MM.1S (cell line): ENCODE data around the gene ADH1A.

Source experiments
- DNase-seq: peaks from one replicate; pipeline ENCODE4 v3.0.0-alpha.2; 2015
- H2AFZ ChIP-seq: fragments of 300-600 bp; sonication (generic); 2 replicates; pipeline ENCODE4 v1.6.0; 2016; ENCODE audit warnings: antibody characterized with exemption, low read length
- H3F3A ChIP-seq: fragments of 300-600 bp; sonication (generic); 2 replicates; pipeline ENCODE4 v1.6.1; 2016; ENCODE audit warnings: mild to moderate bottlenecking, antibody characterized with exemption, low read length, moderate library complexity, mixed read lengths; ENCODE audit not compliant: insufficient read depth
- H3K27ac ChIP-seq: fragments of 300-600 bp; sonication (generic); 2 replicates; pipeline ENCODE4 v1.5.1; 2016; ENCODE audit warnings: mild to moderate bottlenecking, low read length
- H3K27me3 ChIP-seq: fragments of 300-600 bp; sonication (generic); replicated peaks from 2 replicates; pipeline ENCODE4 v1.6.0; 2016; ENCODE audit warnings: low read length; ENCODE audit not compliant: insufficient read depth
- H3K36me3 ChIP-seq: fragments of 300-600 bp; sonication (generic); replicated peaks from 2 replicates; pipeline ENCODE4 v1.6.1; 2016; ENCODE audit warnings: mild to moderate bottlenecking, low read length, mixed read lengths; ENCODE audit not compliant: insufficient read depth
- H3K4me1 ChIP-seq: fragments of 300-600 bp; sonication (generic); 2 replicates; pipeline ENCODE4 v1.6.1; 2016; ENCODE audit warnings: low read length, mixed read lengths
- H3K4me2 ChIP-seq: fragments of 300-600 bp; sonication (generic); 2 replicates; pipeline ENCODE4 v1.6.0; 2016; ENCODE audit warnings: low read depth, low read length
- H3K4me3 ChIP-seq: fragments of 300-600 bp; sonication (generic); 2 replicates; pipeline ENCODE4 v1.5.1; 2016; ENCODE audit warnings: low read length, mixed read lengths
- H3K79me2 ChIP-seq: fragments of 300-600 bp; sonication (generic); 2 replicates; pipeline ENCODE4 v1.6.1; 2016; ENCODE audit warnings: mixed run types, low read length, mixed read lengths
- H3K9ac ChIP-seq: fragments of 300-600 bp; sonication (generic); 2 replicates; pipeline ENCODE4 v1.6.1; 2016; ENCODE audit warnings: low read length, mixed read lengths
- H3K9me2 ChIP-seq: fragments of 300-600 bp; sonication (generic); replicated peaks from 2 replicates; pipeline ENCODE4 v1.6.1; 2016; ENCODE audit warnings: mild to moderate bottlenecking, low read length, mixed read lengths; ENCODE audit not compliant: insufficient read depth
- H3K9me3 ChIP-seq: fragments of 300-600 bp; sonication (generic); replicated peaks from 2 replicates; pipeline ENCODE4 v1.6.1; 2016; ENCODE audit warnings: mild to moderate bottlenecking, low read length, mixed read lengths; ENCODE audit not compliant: insufficient read depth
- H4K20me1 ChIP-seq: fragments of 300-600 bp; sonication (generic); 2 replicates; pipeline ENCODE4 v1.6.1; 2016; ENCODE audit warnings: mild to moderate bottlenecking, low read length, moderate library complexity, mixed read lengths; ENCODE audit not compliant: insufficient read depth
- EZH2 ChIP-seq: fragments of 300-600 bp; sonication (generic); optimal IDR thresholded peaks from 2 replicates; pipeline ENCODE3; 2017; ENCODE audit warnings: low read depth, mild to moderate bottlenecking, antibody characterized with exemption, low read length, mixed read lengths
- EZH2phosphoT487 ChIP-seq: fragments of 300-600 bp; sonication (generic); IDR thresholded peaks from 2 replicates; pipeline ENCODE4 v1.6.1; 2018; ENCODE audit warnings: antibody characterized with exemption, low read length
- TF ChIP-seq, protein P1 (sequence below): fragments of 300-600 bp; sonication (generic); IDR thresholded peaks from 2 replicates; pipeline ENCODE4 v1.5.1; 2016; ENCODE audit warnings: antibody characterized with exemption, low read length, mixed read lengths

ADH1A gene

DNA sequence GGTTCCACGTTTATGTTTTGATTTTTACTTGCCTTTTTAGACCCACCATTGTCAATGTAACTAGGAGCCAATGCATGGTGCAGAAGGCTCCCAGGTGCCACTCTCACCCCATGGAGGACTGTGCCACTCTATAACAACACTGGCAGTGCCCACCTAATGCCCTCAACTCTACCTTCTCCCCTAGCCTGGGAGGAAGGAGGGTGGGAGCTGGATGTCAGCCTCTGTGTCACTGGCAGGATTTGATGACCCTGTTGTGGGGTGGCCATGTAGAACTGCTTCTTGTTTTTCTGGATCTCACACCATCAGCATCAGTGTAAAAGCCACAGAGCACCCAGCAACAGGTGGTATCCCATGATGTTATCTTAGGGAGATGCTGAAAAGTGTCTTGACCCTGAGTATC, 44.1 kb upstream of the ADH1A start:
- no peak for DNase-seq

DNA sequence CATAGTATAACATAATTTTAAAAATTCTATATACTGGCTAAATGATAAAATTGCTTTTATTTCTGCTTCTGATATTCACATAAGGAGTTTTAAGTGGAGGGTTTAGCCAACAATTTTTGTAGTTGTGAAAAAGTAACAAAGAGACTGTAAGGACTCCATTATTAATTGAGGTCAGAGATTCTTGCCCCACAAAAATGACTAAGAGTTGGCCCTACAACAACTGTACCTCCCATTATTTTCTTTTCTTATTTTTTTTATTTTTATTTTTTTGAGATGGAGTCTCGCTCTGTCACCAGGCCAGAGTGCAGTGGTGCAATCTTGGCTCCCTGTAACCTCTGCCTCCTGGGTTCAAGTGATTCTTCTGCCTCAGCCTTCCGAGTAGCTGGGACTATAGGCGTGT, 39.9 kb upstream of the ADH1A start:
- TF ChIP-seq EZH2phosphoT487 (no peak), EZH2 (no peak)
- TF ChIP-seq, protein P1, sequence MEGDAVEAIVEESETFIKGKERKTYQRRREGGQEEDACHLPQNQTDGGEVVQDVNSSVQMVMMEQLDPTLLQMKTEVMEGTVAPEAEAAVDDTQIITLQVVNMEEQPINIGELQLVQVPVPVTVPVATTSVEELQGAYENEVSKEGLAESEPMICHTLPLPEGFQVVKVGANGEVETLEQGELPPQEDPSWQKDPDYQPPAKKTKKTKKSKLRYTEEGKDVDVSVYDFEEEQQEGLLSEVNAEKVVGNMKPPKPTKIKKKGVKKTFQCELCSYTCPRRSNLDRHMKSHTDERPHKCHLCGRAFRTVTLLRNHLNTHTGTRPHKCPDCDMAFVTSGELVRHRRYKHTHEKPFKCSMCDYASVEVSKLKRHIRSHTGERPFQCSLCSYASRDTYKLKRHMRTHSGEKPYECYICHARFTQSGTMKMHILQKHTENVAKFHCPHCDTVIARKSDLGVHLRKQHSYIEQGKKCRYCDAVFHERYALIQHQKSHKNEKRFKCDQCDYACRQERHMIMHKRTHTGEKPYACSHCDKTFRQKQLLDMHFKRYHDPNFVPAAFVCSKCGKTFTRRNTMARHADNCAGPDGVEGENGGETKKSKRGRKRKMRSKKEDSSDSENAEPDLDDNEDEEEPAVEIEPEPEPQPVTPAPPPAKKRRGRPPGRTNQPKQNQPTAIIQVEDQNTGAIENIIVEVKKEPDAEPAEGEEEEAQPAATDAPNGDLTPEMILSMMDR: no peak
- Histone ChIP-seq H3K27ac (no peak overlapping the region), H4K20me1 (no peaks in the 10 kb centered on the region), H3K4me3 (no peak overlapping the region), H3K9ac (no peak overlapping the region), H3K4me2 (no peak overlapping the region), H3K27me3 (no peaks in the 10 kb centered on the region), H3K9me3 (no peaks in the 10 kb centered on the region), H3K9me2 (no peaks in the 10 kb centered on the region), H3K4me1 (no peaks in the 10 kb centered on the region), H3F3A (no peaks in the 10 kb centered on the region), H2AFZ (no peak overlapping the region), H3K36me3 (no peaks in the 10 kb centered on the region), H3K79me2 (no peaks in the 10 kb centered on the region)
- no peak for DNase-seq

More for the DNA sequence above, 44.1 kb upstream of the ADH1A start:
- Histone ChIP-seq H2AFZ (no peak overlapping the region), H3K27ac (no peak overlapping the region), H3K9me2 (no peaks in the 10 kb centered on the region), H3K79me2 (no peaks in the 10 kb centered on the region), H3K4me2 (no peak overlapping the region), H3K4me1 (no peaks in the 10 kb centered on the region), H3K9ac (no peak overlapping the region), H3K4me3 (no peak overlapping the region), H3K9me3 (no peaks in the 10 kb centered on the region), H3K36me3 (no peaks in the 10 kb centered on the region), H3K27me3 (no peaks in the 10 kb centered on the region), H3F3A (no peaks in the 10 kb centered on the region), H4K20me1 (no peaks in the 10 kb centered on the region)
- no peak for TF ChIP-seq EZH2
- no peak for TF ChIP-seq EZH2phosphoT487
- TF ChIP-seq, protein P1: no peak

DNA sequence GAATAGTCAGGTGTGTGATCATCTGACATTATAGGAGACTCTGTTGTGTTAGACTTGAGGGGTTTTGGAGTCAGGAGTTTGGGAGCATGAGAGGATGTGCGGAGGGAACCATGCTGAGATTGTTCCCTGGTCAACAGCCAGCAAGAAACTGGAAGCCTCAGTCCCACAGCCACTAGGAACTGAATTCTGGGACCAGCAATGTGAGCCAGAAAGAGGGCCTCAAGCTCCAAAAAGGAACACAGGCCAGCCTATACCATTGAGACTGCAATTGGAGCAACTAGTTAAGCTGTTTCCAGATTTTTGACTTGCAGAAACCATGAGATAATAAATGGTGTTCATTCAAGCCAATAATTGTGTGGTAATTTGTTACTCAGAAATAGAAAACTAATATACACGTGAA, 39.1 kb upstream of the ADH1A start:
- TF ChIP-seq EZH2 (no peak), EZH2phosphoT487 (no peak)
- TF ChIP-seq, protein P1: no peak

DNA sequence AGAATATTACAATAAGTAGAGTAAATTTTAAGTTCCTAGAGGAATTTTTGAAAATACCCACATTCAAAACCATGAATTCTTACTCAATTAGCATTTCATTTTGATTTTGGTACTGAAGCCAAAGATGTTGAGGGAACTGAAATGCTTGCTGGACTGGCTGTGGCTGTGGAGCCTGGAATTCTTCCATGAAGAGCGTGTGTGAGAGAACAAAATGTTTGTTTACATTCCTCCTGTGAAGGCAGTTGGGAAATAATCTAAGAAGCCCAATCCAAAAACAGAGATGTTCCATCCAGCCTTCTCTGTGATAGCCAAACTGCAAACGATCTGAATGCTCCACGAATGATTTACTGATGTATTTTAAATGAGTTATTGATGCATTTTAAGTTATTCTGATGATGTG, 34.2 kb upstream of the ADH1A start:
- H3K27me3 ChIP-seq: no peaks in the 10 kb centered on the region
- H3K79me2 ChIP-seq: no peaks in the 10 kb centered on the region
- H3K4me2 ChIP-seq: no peak overlapping the region
- no peaks in the 10 kb centered on the region for H4K20me1 ChIP-seq
- no peaks in the 10 kb centered on the region for H3K9me2 ChIP-seq
- no peak overlapping the region for H2AFZ ChIP-seq
- H3K27ac ChIP-seq: no peak overlapping the region
- H3K9ac ChIP-seq: no peak overlapping the region
- no peaks in the 10 kb centered on the region for H3F3A ChIP-seq
- no peak for DNase-seq
- no peak overlapping the region for H3K4me3 ChIP-seq
- H3K4me1 ChIP-seq: no peaks in the 10 kb centered on the region
- no peaks in the 10 kb centered on the region for H3K36me3 ChIP-seq
- no peak for TF ChIP-seq EZH2
- TF ChIP-seq EZH2phosphoT487: no peak
- TF ChIP-seq, protein P1: no peak
- no peaks in the 10 kb centered on the region for H3K9me3 ChIP-seq

More for the DNA sequence above, 39.1 kb upstream of the ADH1A start:
- Histone ChIP-seq H3K4me1 (no peaks in the 10 kb centered on the region), H4K20me1 (no peaks in the 10 kb centered on the region), H3K9ac (no peak overlapping the region), H3K4me3 (no peak overlapping the region), H3K36me3 (no peaks in the 10 kb centered on the region), H3K4me2 (no peak overlapping the region), H3K79me2 (no peaks in the 10 kb centered on the region), H3K27ac (no peak overlapping the region), H3K9me3 (no peaks in the 10 kb centered on the region), H3K27me3 (no peaks in the 10 kb centered on the region), H3K9me2 (no peaks in the 10 kb centered on the region), H3F3A (no peaks in the 10 kb centered on the region), H2AFZ (no peak overlapping the region)
- no peak for DNase-seq
